ENCODE results near the gene CEP290.

CEP290 gene

GRCh38 chr12:88017964-88018363, 123.9 kb downstream of the CEP290 start:
- Histone ChIP-seq H3K36me3 (ENCODE audit: control insufficient read depth in 2 of 2, insufficient read depth in 1 of 2, low read length in 2 of 2) (no peaks in the 10 kb centered on the region), H3K9me3 (ENCODE audit: control insufficient read depth, insufficient read depth, low read depth, low read length) (no peaks in the 10 kb centered on the region), H3K4me1 (ENCODE audit: control insufficient read depth, insufficient read depth, low read length) (no peaks in the 10 kb centered on the region), H3K4me3 (ENCODE audit: low read depth, low read length) (no peak overlapping the region), H3K27ac (ENCODE audit: extremely low read depth, low read depth, low read length) (no peak overlapping the region)
- TF ChIP-seq ZNF585B (tag by site-specific recombination; IDR thresholded peaks at IDR 0.05), result peak; percentile 96
- peak; percentile 73 for TF ChIP-seq SETDB1 (IDR thresholded peaks at IDR 0.05; ENCODE audit: insufficient read length, low read length)
- no peak for TF ChIP-seq ZNF549 (tag by site-specific recombination; IDR thresholded peaks at IDR 0.05)
- TF ChIP-seq TRIM28 (IDR thresholded peaks at IDR 0.05; ENCODE audit: borderline replicate concordance, low read length), result peak; percentile 91; the same call in 1 of the 2 replicates
- CTCF ChIA-PET, result no interaction called here
- POLR2A ChIA-PET, result no interaction called here

- Histone ChIP-seq H3K36me3 (ENCODE audit: control insufficient read depth in 2 of 2, insufficient read depth in 1 of 2, low read length in 2 of 2) (no peaks in the 10 kb centered on the region), H3K27ac (ENCODE audit: extremely low read depth, low read depth, low read length) (no peak overlapping the region), H3K9me3 (ENCODE audit: control insufficient read depth, insufficient read depth, low read depth, low read length) (no peaks in the 10 kb centered on the region), H3K4me3 (ENCODE audit: low read depth, low read length) (no peak overlapping the region), H3K4me1 (ENCODE audit: control insufficient read depth, insufficient read depth, low read length) (no peaks in the 10 kb centered on the region)
- TF ChIP-seq ZSCAN5A (tag by site-specific recombination; IDR thresholded peaks at IDR 0.05) (no peak), ZNF214 (tag by site-specific recombination; IDR thresholded peaks at IDR 0.05; ENCODE audit: borderline replicate concordance) (no peak), ZNF19 (tag by site-specific recombination; IDR thresholded peaks at IDR 0.05; ENCODE audit: low read depth) (no peak), ZNF747 (tag by site-specific recombination; IDR thresholded peaks at IDR 0.05) (no peak), ZNF18 (tag by site-specific recombination; IDR thresholded peaks at IDR 0.05) (no peak), ZNF132 (tag by site-specific recombination; IDR thresholded peaks at IDR 0.05; ENCODE audit: borderline replicate concordance) (no peak), ZNF362 (tag by site-specific recombination; IDR thresholded peaks at IDR 0.05) (no peak), ZNF175 (tag by site-specific recombination; IDR thresholded peaks at IDR 0.05) (no peak), ZNF626 (tag by site-specific recombination; IDR thresholded peaks at IDR 0.05) (no peak), ZNF639 (tag by site-specific recombination; IDR thresholded peaks at IDR 0.05) (no peak), SCRT1 (tag by site-specific recombination; IDR thresholded peaks at IDR 0.05; ENCODE audit: borderline replicate concordance) (no peak)
- ChIA-PET POLR2A (no interaction called here), CTCF (no interaction called here)
Observed at GRCh38 chr12:88015825-88016224, 126.1 kb downstream of the CEP290 start.

- ChIA-PET POLR2A (no interaction called here), CTCF (interaction anchor here (0.5 kb wide), 1 partner anchor 78 kb away, joined by 5 read pairs; no protein-coding TSS in a partner anchor)
- no peak for TF ChIP-seq TCF7L2 (IDR thresholded peaks at IDR 0.05; ENCODE audit: borderline replicate concordance, low read depth, low read length)
- TF ChIP-seq MYNN (tag by site-specific recombination; IDR thresholded peaks at IDR 0.05; ENCODE audit: borderline replicate concordance), result no peak
Observed at GRCh38 chr12:88011755-88012154, 130.1 kb downstream of the CEP290 start.

More at GRCh38 chr12:88011755-88012154, 130.1 kb downstream of the CEP290 start:
- Histone ChIP-seq H3K36me3 (ENCODE audit: control insufficient read depth in 2 of 2, insufficient read depth in 1 of 2, low read length in 2 of 2) (no peaks in the 10 kb centered on the region), H3K4me1 (ENCODE audit: control insufficient read depth, insufficient read depth, low read length) (no peaks in the 10 kb centered on the region), H3K27ac (ENCODE audit: extremely low read depth, low read depth, low read length) (no peak overlapping the region), H3K4me3 (ENCODE audit: low read depth, low read length) (no peak overlapping the region), H3K9me3 (ENCODE audit: control insufficient read depth, insufficient read depth, low read depth, low read length) (no peaks in the 10 kb centered on the region)

Data from HEK293 (cell line).